NCI-H2196 (cell line): ENCODE results near the gene DTWD2.
"Not testable (repeated sequence)": the region's sequence is repeated elsewhere in the genome, so short reads cannot be mapped to it uniquely, and the experiment has no call there.

Experiments used
- DNase-seq: peaks from one replicate; lab custom pipeline; 2025; ENCODE audit not compliant: unreplicated experiment; lab: John Stamatoyannopoulos, UW

DTWD2 gene

GRCh38 chr5:118952992-118953651 lies 35.2 kb downstream of the DTWD2 start:
- no peak for DNase-seq

GRCh38 chr5:118952306-118952705 lies 36.0 kb downstream of the DTWD2 start:
- DNase-seq: not testable (repeated sequence)

- DNase-seq: not testable (repeated sequence)
These were observed 38.0 kb downstream of the DTWD2 start for GRCh38 chr5:118950354-118950753.

- DNase-seq: no peak
These were observed 42.1 kb downstream of the DTWD2 start for GRCh38 chr5:118946138-118946800.

- no peak for DNase-seq
These were observed 50.8 kb downstream of the DTWD2 start for GRCh38 chr5:118937393-118938061.

- DNase-seq: no peak
These were observed 54.6 kb downstream of the DTWD2 start for GRCh38 chr5:118933703-118934102.

GRCh38 chr5:118931564-118931963 lies 56.8 kb downstream of the DTWD2 start:
- DNase-seq: no peak

GRCh38 chr5:118924006-118924389 lies 64.3 kb downstream of the DTWD2 start:
- DNase-seq: no peak

- DNase-seq: no peak
These were observed 64.9 kb downstream of the DTWD2 start for GRCh38 chr5:118923295-118924005.

- DNase-seq: no peak
These were observed 66.5 kb downstream of the DTWD2 start for GRCh38 chr5:118921866-118922265.

GRCh38 chr5:118919016-118919415 lies 69.3 kb downstream of the DTWD2 start:
- no peak for DNase-seq

- no peak for DNase-seq
These were observed 70.1 kb downstream of the DTWD2 start for GRCh38 chr5:118918232-118918631.

- DNase-seq: not testable (repeated sequence)
These were observed 80.8 kb downstream of the DTWD2 start for GRCh38 chr5:118907536-118907935.

- no peak for DNase-seq
These were observed 81.4 kb downstream of the DTWD2 start for GRCh38 chr5:118906947-118907346.

- no peak for DNase-seq
These were observed 83.2 kb downstream of the DTWD2 start for GRCh38 chr5:118905196-118905595.

- DNase-seq: no peak
These were observed 85.5 kb downstream of the DTWD2 start for GRCh38 chr5:118902656-118903438.

GRCh38 chr5:118894709-118895108 lies 93.6 kb downstream of the DTWD2 start:
- no peak for DNase-seq

GRCh38 chr5:118891252-118891651 lies 97.1 kb downstream of the DTWD2 start:
- no peak for DNase-seq

GRCh38 chr5:118889165-118889564 lies 99.2 kb downstream of the DTWD2 start:
- no peak for DNase-seq

- DNase-seq: no peak
These were observed 99.8 kb downstream of the DTWD2 start for GRCh38 chr5:118888556-118888955.

GRCh38 chr5:118883362-118883761 lies 105.0 kb downstream of the DTWD2 start:
- no peak for DNase-seq
